ENCODE measurements around the gene LAIR1. TPM values are rescaled to one million over a fixed set of nuclear protein-coding genes. Genes with fewer than 3 reads are reported as not detected.

LAIR1 gene
- total RNA-seq, 2 donors from 2014 or later = 5.2 to 9.3 TPM

DNA sequence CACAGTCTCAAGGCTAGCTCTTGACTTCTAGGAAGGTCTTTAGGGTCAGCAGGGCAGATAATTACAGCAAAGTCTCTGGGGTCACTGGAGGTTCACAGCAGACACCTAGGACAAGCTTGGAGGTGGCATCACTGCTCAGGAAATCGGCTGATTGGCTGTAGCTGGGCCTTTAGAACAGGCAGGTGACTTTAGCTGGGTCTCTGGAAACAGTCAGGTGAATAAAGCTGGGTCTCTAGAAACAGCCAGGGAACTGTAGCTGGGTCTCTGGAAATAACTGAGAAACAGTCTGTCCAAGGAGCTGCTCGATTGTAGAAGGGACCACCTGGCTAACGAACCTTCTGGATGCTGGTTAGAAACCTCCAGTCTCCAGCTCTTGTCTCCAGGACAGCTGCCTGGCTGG is 10.0 kb downstream of the LAIR1 start:
- Histone ChIP-seq H3K4me1 (no peaks in the 10 kb centered on the region), H3K36me3 (no peaks in the 10 kb centered on the region), H3K27me3 (no peaks in the 10 kb centered on the region), H3K27ac (no peak overlapping the region), H3K9me3 (no peaks in the 10 kb centered on the region), H3K4me3 (no peak overlapping the region), H3K9ac (ENCODE audit: low read depth in 2 of 2, low read length in 2 of 2) (no peak overlapping the region)
- TF ChIP-seq, protein P1, sequence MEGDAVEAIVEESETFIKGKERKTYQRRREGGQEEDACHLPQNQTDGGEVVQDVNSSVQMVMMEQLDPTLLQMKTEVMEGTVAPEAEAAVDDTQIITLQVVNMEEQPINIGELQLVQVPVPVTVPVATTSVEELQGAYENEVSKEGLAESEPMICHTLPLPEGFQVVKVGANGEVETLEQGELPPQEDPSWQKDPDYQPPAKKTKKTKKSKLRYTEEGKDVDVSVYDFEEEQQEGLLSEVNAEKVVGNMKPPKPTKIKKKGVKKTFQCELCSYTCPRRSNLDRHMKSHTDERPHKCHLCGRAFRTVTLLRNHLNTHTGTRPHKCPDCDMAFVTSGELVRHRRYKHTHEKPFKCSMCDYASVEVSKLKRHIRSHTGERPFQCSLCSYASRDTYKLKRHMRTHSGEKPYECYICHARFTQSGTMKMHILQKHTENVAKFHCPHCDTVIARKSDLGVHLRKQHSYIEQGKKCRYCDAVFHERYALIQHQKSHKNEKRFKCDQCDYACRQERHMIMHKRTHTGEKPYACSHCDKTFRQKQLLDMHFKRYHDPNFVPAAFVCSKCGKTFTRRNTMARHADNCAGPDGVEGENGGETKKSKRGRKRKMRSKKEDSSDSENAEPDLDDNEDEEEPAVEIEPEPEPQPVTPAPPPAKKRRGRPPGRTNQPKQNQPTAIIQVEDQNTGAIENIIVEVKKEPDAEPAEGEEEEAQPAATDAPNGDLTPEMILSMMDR (IDR thresholded peaks at IDR 0.05) = no peak
- intact Hi-C loops (cut with DNase I) = no loop called here
- DNase-seq = no peak

- no peaks in the 10 kb centered on the region for H3K36me3 ChIP-seq
- DNase-seq = no peak
Observed at GRCh38 chr19:54352546-54352945, 12.2 kb downstream of the LAIR1 start.

DNA sequence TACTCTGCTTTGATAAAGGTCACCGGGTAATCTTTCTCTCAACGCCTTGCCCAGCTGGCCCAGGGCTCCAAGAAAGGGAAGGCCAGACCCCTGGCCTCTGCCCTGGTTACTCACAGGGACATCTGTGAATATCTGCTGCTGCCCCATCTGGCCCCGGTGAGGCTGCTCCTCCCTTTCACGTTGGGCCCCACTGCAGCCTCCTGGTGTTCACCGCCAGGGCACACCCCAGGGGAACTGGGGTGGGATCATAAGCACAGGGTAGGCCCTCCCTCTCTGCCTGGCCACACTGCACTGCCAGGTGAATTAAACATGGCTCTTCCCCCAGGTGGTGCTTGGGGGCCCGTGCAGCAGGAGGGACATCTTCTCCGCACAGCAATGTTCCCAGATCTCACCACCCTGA is 12.7 kb downstream of the LAIR1 start:
- intact Hi-C loops (cut with DNase I) = no loop called here
- no peaks in the 10 kb centered on the region for H3K9me3 ChIP-seq
- no peaks in the 10 kb centered on the region for H3K36me3 ChIP-seq
- TF ChIP-seq, protein P1 (IDR thresholded peaks at IDR 0.05) = no peak
- DNase-seq = no peak
- H3K9ac ChIP-seq (ENCODE audit: low read depth in 2 of 2, low read length in 2 of 2) = no peak overlapping the region
- H3K4me1 ChIP-seq = no peaks in the 10 kb centered on the region
- no peak overlapping the region for H3K4me3 ChIP-seq
- H3K27ac ChIP-seq = no peak overlapping the region
- H3K27me3 ChIP-seq = no peaks in the 10 kb centered on the region

More at GRCh38 chr19:54352546-54352945, 12.2 kb downstream of the LAIR1 start:
- H3K9me3 ChIP-seq = no peaks in the 10 kb centered on the region
- intact Hi-C loops (cut with DNase I) = no loop called here
- no peaks in the 10 kb centered on the region for H3K4me1 ChIP-seq
- no peak overlapping the region for H3K9ac ChIP-seq (ENCODE audit: low read depth in 2 of 2, low read length in 2 of 2)
- H3K27me3 ChIP-seq = no peaks in the 10 kb centered on the region
- H3K27ac ChIP-seq = no peak overlapping the region
- TF ChIP-seq, protein P1 (IDR thresholded peaks at IDR 0.05) = no peak
- no peak overlapping the region for H3K4me3 ChIP-seq

GRCh38 chr19:54351474-54351873 is 13.3 kb downstream of the LAIR1 start:
- no peak for DNase-seq
- TF ChIP-seq, protein P1 (IDR thresholded peaks at IDR 0.05) = no peak
- H3K4me3 ChIP-seq = no peak overlapping the region
- intact Hi-C loops (cut with DNase I) = no loop called here
- no peaks in the 10 kb centered on the region for H3K27me3 ChIP-seq
- H3K4me1 ChIP-seq = no peaks in the 10 kb centered on the region
- H3K9me3 ChIP-seq = no peaks in the 10 kb centered on the region
- no peak overlapping the region for H3K27ac ChIP-seq
- H3K36me3 ChIP-seq = no peaks in the 10 kb centered on the region
- H3K9ac ChIP-seq (ENCODE audit: low read depth in 2 of 2, low read length in 2 of 2) = no peak overlapping the region

DNA sequence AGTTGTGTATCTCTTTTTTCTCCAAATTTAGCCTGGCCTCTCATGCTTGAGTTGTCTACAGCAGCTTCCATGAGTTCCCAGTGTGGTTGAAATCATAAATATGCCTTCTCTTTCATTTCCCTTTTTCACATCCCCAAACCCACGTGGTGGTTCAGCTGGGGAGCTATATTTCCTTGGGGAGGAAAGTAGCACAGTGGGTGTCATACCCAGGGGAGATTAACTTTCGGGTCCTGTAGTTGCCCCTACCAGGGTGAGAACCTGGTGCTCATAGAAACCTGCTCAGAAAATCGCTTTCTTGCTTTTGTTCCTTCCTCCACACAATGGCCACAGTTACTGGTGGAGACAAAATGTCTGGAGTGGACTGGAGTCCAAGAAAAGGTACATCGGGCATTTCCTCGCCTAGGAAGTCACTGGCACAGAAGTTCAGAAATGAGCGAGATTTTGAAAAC is 18.8 kb downstream of the LAIR1 start:
- TF ChIP-seq, protein P1 (IDR thresholded peaks at IDR 0.05) = no peak
- no peaks in the 10 kb centered on the region for H3K4me1 ChIP-seq
- H3K9ac ChIP-seq (ENCODE audit: low read depth in 2 of 2, low read length in 2 of 2) = no peak overlapping the region
- H3K4me3 ChIP-seq = no peak overlapping the region
- no peaks in the 10 kb centered on the region for H3K27me3 ChIP-seq
- intact Hi-C loops (cut with DNase I) = no loop called here
- H3K9me3 ChIP-seq = no peaks in the 10 kb centered on the region
- H3K36me3 ChIP-seq = no peaks in the 10 kb centered on the region
- DNase-seq = no peak
- no peak overlapping the region for H3K27ac ChIP-seq
